Cardiac muscle cell (in vitro differentiated cells and primary cell): ENCODE measurements around the gene SLIT1. TPM values are rescaled to one million over a fixed set of nuclear protein-coding genes. Genes with fewer than 3 reads are reported as not detected.

Source experiments
- DNase-seq, 2 donors: peaks; one replicate each; pipeline versions ENCODE4 v3.0.0 to v3.0.0-alpha.2; 2010 to 2017; ENCODE audit warnings: low read depth in 1 of 2, low spot score in 1 of 2
- H3K27ac ChIP-seq: fragments of 200-600 bp; sonication (generic); 2 replicates; pipeline ENCODE4 v1.5.1; 2016
- H3K27me3 ChIP-seq: fragments of 200-600 bp; sonication (generic); 2 replicates; pipeline ENCODE4 v1.6.0; 2016; ENCODE audit warnings: control low read depth
- H3K36me3 ChIP-seq: fragments of 200-600 bp; sonication (generic); 2 replicates; pipeline ENCODE4 v1.5.1; 2016; ENCODE audit warnings: control low read depth
- H3K4me1 ChIP-seq: fragments of 200-600 bp; sonication (generic); 2 replicates; pipeline ENCODE4 v1.8.1; 2017; ENCODE audit warnings: low read depth, mild to moderate bottlenecking, mixed run types
- H3K4me3 ChIP-seq: fragments of 200-600 bp; sonication (generic); 2 replicates; pipeline ENCODE4 v1.5.1; 2016; ENCODE audit warnings: mild to moderate bottlenecking
- H3K9me3 ChIP-seq: fragments of 200-600 bp; sonication (generic); 2 replicates; pipeline ENCODE4 v1.5.1; 2017; ENCODE audit warnings: low read depth, mild to moderate bottlenecking, control low read depth
- polyA plus RNA-seq: library from polyadenylated mRNA; unstranded; fragments of >200 nt; fragmentation: Nextera tagmentation; extraction: Ambion mirVana; gene quantifications from 2 replicates; pipeline ENCODE4 v1.2.1, GENCODE V29; 2016
- total RNA-seq: library from RNA; depleted of rRNA; stranded (reverse); fragments of >200 nt; gene quantifications from 2 replicates; pipeline ENCODE4 v1.2.3, GENCODE V29; 2016
- TF ChIP-seq, protein P1 (sequence below): IDR thresholded peaks from 2 replicates; pipeline ENCODE4 v1.5.1; 2012; ENCODE audit warnings: low read depth, mild to moderate bottlenecking, low read length

SLIT1 gene
- total and polyA plus RNA-seq, 2 experiments from 2014 or later = 3.3 to 11.0 TPM

DNA sequence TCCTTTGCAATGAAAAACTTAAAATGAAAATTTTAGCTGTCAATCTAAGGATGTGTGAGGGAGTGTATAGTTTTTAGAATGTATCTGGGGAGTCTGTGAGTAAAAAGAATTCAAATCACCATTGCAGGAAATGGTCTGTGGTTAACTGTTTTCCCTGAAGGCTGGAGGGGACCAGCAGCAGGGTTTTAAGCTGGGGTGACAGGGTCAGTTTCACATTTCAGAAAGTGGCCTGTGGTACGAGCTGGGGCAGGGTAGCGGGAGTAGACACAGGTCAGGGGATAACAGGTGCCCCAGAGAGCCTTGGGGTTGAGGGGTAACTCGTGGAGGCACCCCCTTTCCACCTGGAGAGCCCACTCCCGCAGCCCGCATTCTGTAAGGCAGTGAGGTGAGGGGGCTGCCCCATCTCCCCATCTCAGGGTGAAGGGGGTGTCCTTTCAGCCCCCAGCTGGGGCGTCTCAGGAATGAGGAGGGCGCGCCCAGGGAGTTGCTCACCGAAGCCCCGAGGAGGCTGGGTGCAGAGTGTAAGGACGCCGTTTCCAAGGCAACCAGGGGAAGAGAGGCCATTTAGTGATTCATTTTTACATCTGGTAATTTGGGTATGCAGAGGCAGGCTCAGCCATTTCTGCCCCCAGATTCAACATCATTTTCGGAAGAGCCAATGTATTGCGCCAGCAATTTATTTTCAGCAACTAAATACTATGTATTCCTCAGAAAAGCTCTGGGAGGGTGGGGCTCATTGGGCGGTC, 168.9 kb downstream of the SLIT1 start:
- TF ChIP-seq, protein P1, sequence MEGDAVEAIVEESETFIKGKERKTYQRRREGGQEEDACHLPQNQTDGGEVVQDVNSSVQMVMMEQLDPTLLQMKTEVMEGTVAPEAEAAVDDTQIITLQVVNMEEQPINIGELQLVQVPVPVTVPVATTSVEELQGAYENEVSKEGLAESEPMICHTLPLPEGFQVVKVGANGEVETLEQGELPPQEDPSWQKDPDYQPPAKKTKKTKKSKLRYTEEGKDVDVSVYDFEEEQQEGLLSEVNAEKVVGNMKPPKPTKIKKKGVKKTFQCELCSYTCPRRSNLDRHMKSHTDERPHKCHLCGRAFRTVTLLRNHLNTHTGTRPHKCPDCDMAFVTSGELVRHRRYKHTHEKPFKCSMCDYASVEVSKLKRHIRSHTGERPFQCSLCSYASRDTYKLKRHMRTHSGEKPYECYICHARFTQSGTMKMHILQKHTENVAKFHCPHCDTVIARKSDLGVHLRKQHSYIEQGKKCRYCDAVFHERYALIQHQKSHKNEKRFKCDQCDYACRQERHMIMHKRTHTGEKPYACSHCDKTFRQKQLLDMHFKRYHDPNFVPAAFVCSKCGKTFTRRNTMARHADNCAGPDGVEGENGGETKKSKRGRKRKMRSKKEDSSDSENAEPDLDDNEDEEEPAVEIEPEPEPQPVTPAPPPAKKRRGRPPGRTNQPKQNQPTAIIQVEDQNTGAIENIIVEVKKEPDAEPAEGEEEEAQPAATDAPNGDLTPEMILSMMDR = no peak
- Histone ChIP-seq H3K36me3 (no peaks in the 10 kb centered on the region), H3K27me3 (no peaks in the 10 kb centered on the region), H3K4me3 (no peak overlapping the region), H3K4me1 (peaks cover 12% of the 10 kb centered on the region), H3K9me3 (no peaks in the 10 kb centered on the region), H3K27ac (no peak overlapping the region)
- no peak for DNase-seq

DNA sequence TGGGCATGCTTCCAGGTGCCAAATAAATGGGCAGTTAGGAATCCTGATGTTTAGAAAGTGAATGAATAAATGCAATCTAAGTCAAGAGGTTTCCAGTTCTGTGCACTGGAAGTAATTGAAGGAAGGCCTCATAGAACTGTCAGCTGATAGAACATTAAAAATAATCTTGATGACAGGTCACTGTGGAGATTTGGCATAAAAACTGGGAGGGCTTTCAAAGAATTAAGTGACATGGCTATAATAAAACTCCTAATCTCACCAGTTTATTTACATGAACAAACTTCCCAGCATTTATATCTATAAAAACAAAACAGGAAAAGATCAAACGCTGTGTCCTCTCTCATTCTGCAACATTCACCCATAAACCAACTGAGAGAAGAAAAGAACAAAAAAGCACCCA, 170.5 kb downstream of the SLIT1 start:
- TF ChIP-seq, protein P1 = no peak
- Histone ChIP-seq H3K4me1 (peaks cover 3% of the 10 kb centered on the region), H3K9me3 (no peaks in the 10 kb centered on the region), H3K27ac (no peak overlapping the region), H3K4me3 (no peak overlapping the region), H3K36me3 (no peaks in the 10 kb centered on the region), H3K27me3 (no peaks in the 10 kb centered on the region)
- DNase-seq = no peak

DNA sequence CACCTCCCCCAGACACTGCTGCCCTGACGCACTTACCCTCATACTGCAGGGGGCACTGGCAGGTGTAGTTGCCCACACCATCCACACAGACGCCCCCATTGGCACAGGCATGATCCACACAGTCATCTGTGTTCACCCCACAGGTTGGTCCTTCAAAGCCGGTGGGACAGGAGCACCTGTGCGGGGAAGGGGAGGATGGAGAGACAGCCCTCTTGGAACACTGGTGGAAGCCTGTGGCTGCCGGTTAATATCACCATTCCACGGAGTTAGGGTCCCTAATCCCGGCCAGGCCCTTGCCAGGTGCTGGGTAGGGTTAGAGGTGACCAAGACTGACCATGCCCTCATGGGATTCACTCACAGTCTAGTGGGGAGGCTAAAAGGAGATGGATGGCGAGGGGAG, 171.8 kb downstream of the SLIT1 start:
- no peaks in the 10 kb centered on the region for H3K36me3 ChIP-seq
- H3K9me3 ChIP-seq = no peaks in the 10 kb centered on the region
- no peak overlapping the region for H3K27ac ChIP-seq
- TF ChIP-seq, protein P1 = no peak
- H3K27me3 ChIP-seq = no peaks in the 10 kb centered on the region
- no peaks in the 10 kb centered on the region for H3K4me1 ChIP-seq
- H3K4me3 ChIP-seq = no peak overlapping the region
- DNase-seq = no peak

- Histone ChIP-seq H3K9me3 (no peaks in the 10 kb centered on the region), H3K4me1 (no peaks in the 10 kb centered on the region), H3K4me3 (no peak overlapping the region), H3K27ac (no peak overlapping the region), H3K36me3 (no peaks in the 10 kb centered on the region), H3K27me3 (no peaks in the 10 kb centered on the region)
- TF ChIP-seq, protein P1 = no peak
- DNase-seq = no peak
Observed at GRCh38 chr10:97013568-97013967, 172.2 kb downstream of the SLIT1 start.

- Histone ChIP-seq H3K27me3 (no peaks in the 10 kb centered on the region), H3K27ac (no peak overlapping the region), H3K4me3 (no peak overlapping the region), H3K4me1 (no peaks in the 10 kb centered on the region), H3K36me3 (no peaks in the 10 kb centered on the region), H3K9me3 (no peaks in the 10 kb centered on the region)
- DNase-seq = no peak
- TF ChIP-seq, protein P1 = no peak
Observed at GRCh38 chr10:97012470-97012869, 173.3 kb downstream of the SLIT1 start.
